GM12878 (cell line): ENCODE measurements around the gene PDSS2. TPM values are rescaled to one million over a fixed set of nuclear protein-coding genes. Genes with fewer than 3 reads are reported as not detected.

Experiments used
- ATAC-seq: fragments of 200-7000 bp; cut with Tn5 transposase; 3 replicates; pipeline ENCODE4 v1.9.1; 2020; ENCODE audit warnings: mild to moderate bottlenecking, moderate library complexity
- BruUV-seq: library from RNA; stranded (reverse); fragments of 400-500 nt; replicated peaks from 2 replicates; lab custom pipeline; 2021; lab: Mats Ljungman, UMichigan
- CTCF ChIA-PET: fragments of 300-600 bp; sonication (Branson Sonifier 250); formaldehyde crosslinking; extraction: SDS; loops from one replicate; lab custom pipeline; 2021; ENCODE audit warnings: inconsistent platforms; lab: Yijun Ruan, JAX
- POLR2A ChIA-PET: fragments of 350-600 bp; formaldehyde crosslinking; extraction: SDS; loops from one replicate; lab custom pipeline; 2021; ENCODE audit warnings: inconsistent platforms; lab: Charles Lee
- RAD21 ChIA-PET: fragments of 300-600 bp; sonication (Branson Sonifier 250); formaldehyde crosslinking; loops from one replicate; lab custom pipeline; 2023; ENCODE audit warnings: antibody characterized with exemption; ENCODE audit not compliant: unreplicated experiment; lab: Charles Lee
- SMC1A ChIA-PET: fragments of 300-600 bp; sonication (Branson Sonifier 250); formaldehyde crosslinking; loops from one replicate; lab custom pipeline; 2023; ENCODE audit not compliant: unreplicated experiment, uncharacterized antibody; lab: Charles Lee
- DNase-seq: peaks from one replicate; pipeline ENCODE4 v3.0.0-alpha.2; 2011; ENCODE audit warnings: low read depth, low spot score
- FAIRE-seq: peaks from 3 replicates; lab custom pipeline; 2011; peaks lifted over from hg19 to GRCh38; lab: Jason Lieb, UNC
- H2AFZ ChIP-seq: 2 replicates; pipeline ENCODE4 v1.6.0; 2011; ENCODE audit warnings: low read depth, low read length, control low read depth; ENCODE audit not compliant: control insufficient read depth
- H3K27ac ChIP-seq: 2 replicates; pipeline ENCODE4 v1.5.1; 2011; ENCODE audit warnings: control low read depth; ENCODE audit not compliant: control insufficient read depth, insufficient read depth
- H3K27me3 ChIP-seq, 2 experiments: replicated peaks in 1 of 2; 2 replicates each; pipeline versions ENCODE4 v1.6.0 to v1.6.1; 2011; ENCODE audit warnings: low read length in 1 of 2; ENCODE audit not compliant: control insufficient read depth in 2 of 2, insufficient read depth in 2 of 2
- H3K36me3 ChIP-seq, 2 experiments: 2 replicates each; pipeline ENCODE4 v1.5.1; 2011; ENCODE audit warnings: low read length in 1 of 2; ENCODE audit not compliant: control insufficient read depth in 2 of 2, insufficient read depth in 2 of 2
- H3K4me1 ChIP-seq: 2 replicates; pipeline ENCODE4 v1.6.1; 2011; ENCODE audit warnings: mild to moderate bottlenecking, low read length, moderate library complexity, mixed read lengths; ENCODE audit not compliant: control insufficient read depth, insufficient read depth
- H3K4me2 ChIP-seq: 2 replicates; pipeline ENCODE4 v1.6.0; 2011; ENCODE audit warnings: control low read depth; ENCODE audit not compliant: control insufficient read depth, insufficient read depth
- H3K4me3 ChIP-seq: fragments of 200-600 bp; sonication (generic); 2 replicates; pipeline ENCODE4 v1.5.1; 2016
- H3K79me2 ChIP-seq: 2 replicates; pipeline ENCODE4 v1.6.0; 2011; ENCODE audit warnings: low read length; ENCODE audit not compliant: control insufficient read depth, insufficient read depth
- H3K9ac ChIP-seq: 2 replicates; pipeline ENCODE4 v1.8.0; 2011; ENCODE audit warnings: low read length, control low read depth, mixed read lengths; ENCODE audit not compliant: control insufficient read depth, insufficient read depth
- H3K9me3 ChIP-seq: replicated peaks from 3 replicates; pipeline ENCODE4 v1.5.1; 2011; ENCODE audit warnings: mild to moderate bottlenecking, low read length; ENCODE audit not compliant: control insufficient read depth, insufficient read depth
- H4K20me1 ChIP-seq: 2 replicates; pipeline ENCODE4 v1.6.0; 2011; ENCODE audit not compliant: control insufficient read depth, insufficient read depth
- ATF3 ChIP-seq: IDR thresholded peaks from 2 replicates; pipeline ENCODE4 v1.6.1; 2011; ENCODE audit warnings: low read depth, mild to moderate bottlenecking, low read length, moderate library complexity, borderline replicate concordance; ENCODE audit errors: extremely low read depth
- CREB1 ChIP-seq: IDR thresholded peaks from 2 replicates; pipeline ENCODE4 v1.6.1; 2012; ENCODE audit warnings: low read depth, mild to moderate bottlenecking, inconsistent platforms
- EZH2 ChIP-seq: IDR thresholded peaks from 2 replicates; pipeline ENCODE4 v1.6.1; 2012; ENCODE audit warnings: low read depth, mild to moderate bottlenecking, control low read depth, inconsistent platforms, low read length, borderline replicate concordance; ENCODE audit not compliant: control insufficient read depth
- RBBP5 ChIP-seq: fragments of 200-600 bp; sonication (generic); conservative IDR thresholded peaks from 2 replicates; pipeline ENCODE4 v1.6.1; 2016
- TAF1 ChIP-seq: IDR thresholded peaks from 2 replicates; pipeline ENCODE4 v1.6.1; 2011; ENCODE audit warnings: mild to moderate bottlenecking, low read depth, low read length, borderline replicate concordance
- ZBTB33 ChIP-seq: fragments of 450-650 bp; IDR thresholded peaks from 2 replicates; pipeline ENCODE4 v1.6.1; 2017; ENCODE audit warnings: mild to moderate bottlenecking
- WGBS: methylation state at CpG from one replicate; pipeline ENCODE4 v1.1.6; 2016; ENCODE audit warnings: low lambda C conversion rate; ENCODE audit not compliant: insufficient replicate concordance, insufficient coverage; ENCODE audit errors: missing lambda C conversion rate; 5-methylcytosine and 5-hydroxymethylcytosine counted together
- in situ Hi-C: fragments of 300-500 bp; cut with MboI; formaldehyde crosslinking; loops from 9 replicates; pipeline ENCODE4 v1.14.3; 2018; ENCODE audit warnings: mixed read lengths
- intact Hi-C: fragments of 100-400 bp; cut with micrococcal nuclease; formaldehyde crosslinking; loops from one replicate; pipeline ENCODE4 v1.14.2; 2022; ENCODE audit not compliant: unreplicated experiment
- polyA plus RNA-seq, 11 experiments: library from polyadenylated mRNA; depleted of rRNA in 4 of 11; unstranded in 6 of 11; stranded (reverse) in 5 of 11; fragments of >200 nt; fragmentation: Nextera tagmentation in 4 of 11; fragmentation: Illumina TruSeq in 1 of 11; extraction: Ambion mirVana in 4 of 11; extraction: Trizol in 1 of 11; gene quantifications; 1 replicate in 1 of 11; 2 replicates in 10 of 11; pipeline versions ENCODE4 v1.2.1 to v1.2.3, GENCODE V29; 2011 to 2016; ENCODE audit warnings: inconsistent platforms in 2 of 11, missing spikeins in 2 of 11, low read depth in 1 of 11
- total RNA-seq, 4 experiments: library from RNA; depleted of rRNA in 3 of 4; stranded (reverse); fragments of >200 nt in 3 of 4; fragmentation: Illumina TruSeq in 1 of 4; extraction: Trizol in 1 of 4; gene quantifications; 2 replicates each; pipeline versions ENCODE4 v1.2.1 to v1.2.3, GENCODE V29; 2013 to 2021
- TF ChIP-seq, protein P1 (sequence below): fragments of 450-650 bp; IDR thresholded peaks from 2 replicates; pipeline ENCODE4 v1.6.1; 2016; ENCODE audit warnings: mild to moderate bottlenecking, moderate library complexity, borderline replicate concordance
- TF ChIP-seq, protein P2 (sequence below): fragments of 450-650 bp; IDR thresholded peaks from 2 replicates; pipeline ENCODE4 v1.6.1; 2016; ENCODE audit warnings: mild to moderate bottlenecking
- TF ChIP-seq, protein P3 (sequence below): IDR thresholded peaks from 2 replicates; pipeline ENCODE4 v1.6.1; 2011; ENCODE audit warnings: mild to moderate bottlenecking, low read depth, low read length, moderate library complexity; ENCODE audit not compliant: insufficient replicate concordance

PDSS2 gene
- total and polyA plus RNA-seq, 10 of the 15 experiments (the other 5 are each of a cell fraction or from before 2014, with no cell fraction given), result 7.7 to 15.5 (median 9.6) TPM

DNA sequence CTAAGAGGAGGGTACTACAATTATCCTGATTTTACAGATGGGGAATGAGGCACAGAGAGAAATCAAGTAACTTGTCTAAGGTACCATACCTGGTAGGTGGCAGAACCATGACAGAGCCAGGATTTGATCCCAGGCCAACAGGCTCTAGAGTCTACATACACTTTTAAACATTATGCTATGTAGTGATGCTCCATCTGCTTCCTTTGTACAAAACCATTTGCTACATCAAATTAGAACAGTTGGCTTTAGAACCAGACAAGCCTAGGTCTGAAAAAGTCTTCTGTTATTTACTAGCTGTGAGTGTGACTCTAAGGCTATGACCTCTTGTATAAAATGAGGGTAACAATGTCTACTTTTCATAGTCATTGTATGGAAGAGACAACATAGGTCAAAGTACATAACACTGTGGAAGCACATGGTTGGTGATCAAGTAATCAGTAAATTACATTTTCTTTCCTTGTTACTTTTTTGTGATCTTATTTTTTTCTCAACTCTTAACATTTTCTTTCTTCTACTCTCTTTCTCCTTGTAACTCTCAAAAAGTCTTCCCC lies 122.1 kb downstream of the PDSS2 start (continued):
- TF ChIP-seq TAF1, result no peak

GRCh38 chr6:107334026-107334425 lies 125.3 kb downstream of the PDSS2 start:
- Histone ChIP-seq H4K20me1 (no peaks in the 10 kb centered on the region), H3K27me3 (no peaks in the 10 kb centered on the region), H3K36me3 (no peaks in the 10 kb centered on the region), H3K9ac (no peak overlapping the region), H3K79me2 (no peaks in the 10 kb centered on the region), H3K9me3 (no peaks in the 10 kb centered on the region), H3K4me1 (peaks cover 7% of the 10 kb centered on the region; the same call in 1 of the 2 replicates), H3K27ac (no peak overlapping the region), H3K4me2 (no peak overlapping the region), H2AFZ (no peak overlapping the region), H3K4me3 (no peak overlapping the region)
- 82% methylated on average over 3 of the region's 3 CpGs for WGBS
- no TSS peak for BruUV-seq
- in situ Hi-C loops, result no loop called here
- ChIA-PET RAD21 (no interaction called here), POLR2A (no interaction called here), CTCF (interaction anchor here (1.0 kb wide), 1 partner anchor 10 kb away, joined by 3 read pairs; no protein-coding TSS in a partner anchor), SMC1A (interaction anchor here (0.7 kb wide), 1 partner anchor 227 kb away, joined by 4 read pairs; no protein-coding TSS in a partner anchor)
- DNase-seq (no peak), FAIRE-seq (no peak), ATAC-seq (no peak)
- intact Hi-C loops, result no loop called here
- TF ChIP-seq, protein P1, sequence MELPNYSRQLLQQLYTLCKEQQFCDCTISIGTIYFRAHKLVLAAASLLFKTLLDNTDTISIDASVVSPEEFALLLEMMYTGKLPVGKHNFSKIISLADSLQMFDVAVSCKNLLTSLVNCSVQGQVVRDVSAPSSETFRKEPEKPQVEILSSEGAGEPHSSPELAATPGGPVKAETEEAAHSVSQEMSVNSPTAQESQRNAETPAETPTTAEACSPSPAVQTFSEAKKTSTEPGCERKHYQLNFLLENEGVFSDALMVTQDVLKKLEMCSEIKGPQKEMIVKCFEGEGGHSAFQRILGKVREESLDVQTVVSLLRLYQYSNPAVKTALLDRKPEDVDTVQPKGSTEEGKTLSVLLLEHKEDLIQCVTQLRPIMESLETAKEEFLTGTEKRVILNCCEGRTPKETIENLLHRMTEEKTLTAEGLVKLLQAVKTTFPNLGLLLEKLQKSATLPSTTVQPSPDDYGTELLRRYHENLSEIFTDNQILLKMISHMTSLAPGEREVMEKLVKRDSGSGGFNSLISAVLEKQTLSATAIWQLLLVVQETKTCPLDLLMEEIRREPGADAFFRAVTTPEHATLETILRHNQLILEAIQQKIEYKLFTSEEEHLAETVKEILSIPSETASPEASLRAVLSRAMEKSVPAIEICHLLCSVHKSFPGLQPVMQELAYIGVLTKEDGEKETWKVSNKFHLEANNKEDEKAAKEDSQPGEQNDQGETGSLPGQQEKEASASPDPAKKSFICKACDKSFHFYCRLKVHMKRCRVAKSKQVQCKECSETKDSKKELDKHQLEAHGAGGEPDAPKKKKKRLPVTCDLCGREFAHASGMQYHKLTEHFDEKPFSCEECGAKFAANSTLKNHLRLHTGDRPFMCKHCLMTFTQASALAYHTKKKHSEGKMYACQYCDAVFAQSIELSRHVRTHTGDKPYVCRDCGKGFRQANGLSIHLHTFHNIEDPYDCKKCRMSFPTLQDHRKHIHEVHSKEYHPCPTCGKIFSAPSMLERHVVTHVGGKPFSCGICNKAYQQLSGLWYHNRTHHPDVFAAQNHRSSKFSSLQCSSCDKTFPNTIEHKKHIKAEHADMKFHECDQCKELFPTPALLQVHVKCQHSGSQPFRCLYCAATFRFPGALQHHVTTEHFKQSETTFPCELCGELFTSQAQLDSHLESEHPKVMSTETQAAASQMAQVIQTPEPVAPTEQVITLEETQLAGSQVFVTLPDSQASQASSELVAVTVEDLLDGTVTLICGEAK, result no peak
- TF ChIP-seq, protein P2, sequence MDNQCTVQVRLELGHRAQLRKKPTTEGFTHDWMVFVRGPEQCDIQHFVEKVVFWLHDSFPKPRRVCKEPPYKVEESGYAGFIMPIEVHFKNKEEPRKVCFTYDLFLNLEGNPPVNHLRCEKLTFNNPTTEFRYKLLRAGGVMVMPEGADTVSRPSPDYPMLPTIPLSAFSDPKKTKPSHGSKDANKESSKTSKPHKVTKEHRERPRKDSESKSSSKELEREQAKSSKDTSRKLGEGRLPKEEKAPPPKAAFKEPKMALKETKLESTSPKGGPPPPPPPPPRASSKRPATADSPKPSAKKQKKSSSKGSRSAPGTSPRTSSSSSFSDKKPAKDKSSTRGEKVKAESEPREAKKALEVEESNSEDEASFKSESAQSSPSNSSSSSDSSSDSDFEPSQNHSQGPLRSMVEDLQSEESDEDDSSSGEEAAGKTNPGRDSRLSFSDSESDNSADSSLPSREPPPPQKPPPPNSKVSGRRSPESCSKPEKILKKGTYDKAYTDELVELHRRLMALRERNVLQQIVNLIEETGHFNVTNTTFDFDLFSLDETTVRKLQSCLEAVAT, result no peak
- TF ChIP-seq ZBTB33 (no peak), EZH2 (no peak), ATF3 (no peak), CREB1 (no peak), RBBP5 (no peak)
- TF ChIP-seq, protein P3, sequence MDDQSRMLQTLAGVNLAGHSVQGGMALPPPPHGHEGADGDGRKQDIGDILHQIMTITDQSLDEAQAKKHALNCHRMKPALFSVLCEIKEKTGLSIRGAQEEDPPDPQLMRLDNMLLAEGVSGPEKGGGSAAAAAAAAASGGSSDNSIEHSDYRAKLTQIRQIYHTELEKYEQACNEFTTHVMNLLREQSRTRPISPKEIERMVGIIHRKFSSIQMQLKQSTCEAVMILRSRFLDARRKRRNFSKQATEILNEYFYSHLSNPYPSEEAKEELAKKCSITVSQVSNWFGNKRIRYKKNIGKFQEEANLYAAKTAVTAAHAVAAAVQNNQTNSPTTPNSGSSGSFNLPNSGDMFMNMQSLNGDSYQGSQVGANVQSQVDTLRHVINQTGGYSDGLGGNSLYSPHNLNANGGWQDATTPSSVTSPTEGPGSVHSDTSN, result no peak
